ENCODE data around the gene BARD1. TPM values are rescaled to one million over a fixed set of nuclear protein-coding genes. Genes with fewer than 3 reads are reported as not detected.
"Not testable (repeated sequence)": the region's sequence is repeated elsewhere in the genome, so short reads cannot be mapped to it uniquely, and the experiment has no call there.

BARD1 gene
- total RNA-seq, 1 experiment from 2014 or later = 17.9 TPM

DNA sequence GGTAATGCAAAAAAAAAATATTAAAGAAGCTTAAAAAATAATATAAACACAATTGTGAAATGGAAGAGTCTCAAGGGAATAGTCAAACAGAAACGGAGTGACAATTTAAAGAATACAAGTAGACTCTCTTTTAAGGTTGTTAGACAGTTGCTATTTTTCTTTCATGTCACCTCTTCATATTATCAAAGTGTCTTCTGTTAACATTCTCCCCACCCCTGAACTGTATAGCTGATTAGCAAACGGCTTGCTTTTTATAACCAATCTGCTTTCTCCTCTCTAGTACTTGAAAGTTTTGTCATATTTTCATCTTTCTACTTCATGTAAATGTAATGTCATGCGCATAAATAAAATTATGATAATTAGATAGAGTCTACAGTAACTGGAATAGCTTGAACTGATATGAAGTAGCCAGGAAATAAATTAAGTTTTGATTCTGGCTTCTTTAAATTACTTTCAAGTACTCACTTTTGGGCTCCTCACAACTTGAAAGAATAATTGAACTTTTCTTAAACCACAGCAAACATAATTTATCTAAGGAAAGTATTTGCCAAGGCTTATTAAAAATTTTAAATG, 37.0 kb downstream of the BARD1 start:
- DNase-seq (ENCODE audit: low spot score) = no peak

DNA sequence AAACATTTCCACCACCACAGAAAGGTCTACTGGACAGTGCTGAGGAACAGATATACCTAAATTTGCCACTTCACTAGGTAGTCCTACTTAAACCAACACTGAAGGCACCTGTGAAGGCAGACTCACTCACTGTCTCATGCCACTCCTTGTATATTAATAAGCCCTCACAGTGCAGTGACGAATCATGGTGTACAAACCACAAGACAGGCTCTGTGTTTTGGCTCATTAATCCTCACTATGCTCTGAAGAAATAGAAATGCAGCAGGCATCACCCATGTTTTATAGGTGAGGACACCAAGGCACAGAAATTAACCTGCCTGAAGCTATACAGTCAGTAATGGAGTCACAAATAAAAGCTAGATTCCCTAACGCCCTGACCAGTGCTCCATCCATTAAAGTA, 44.3 kb downstream of the BARD1 start:
- no peak for DNase-seq (ENCODE audit: low spot score)

DNA sequence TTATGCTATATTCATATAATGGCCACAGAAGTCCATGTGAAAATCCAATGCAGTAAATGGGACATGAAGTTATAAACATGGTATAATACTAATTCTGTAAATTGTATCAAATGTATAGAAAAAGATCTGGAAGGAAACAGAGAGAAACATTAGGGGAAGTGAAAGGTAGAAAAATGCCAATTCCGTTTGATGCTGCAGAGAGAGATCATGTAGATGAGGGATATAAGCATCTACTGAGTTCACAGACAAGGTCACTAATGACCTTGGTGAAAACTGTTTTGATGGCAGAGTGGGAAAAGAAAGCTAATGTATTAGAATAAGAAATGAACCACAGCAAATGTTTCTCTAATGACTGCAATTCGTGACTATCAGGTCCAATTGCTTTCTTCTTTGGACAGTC, 56.0 kb downstream of the BARD1 start:
- DNase-seq (ENCODE audit: low spot score) = no peak

DNA sequence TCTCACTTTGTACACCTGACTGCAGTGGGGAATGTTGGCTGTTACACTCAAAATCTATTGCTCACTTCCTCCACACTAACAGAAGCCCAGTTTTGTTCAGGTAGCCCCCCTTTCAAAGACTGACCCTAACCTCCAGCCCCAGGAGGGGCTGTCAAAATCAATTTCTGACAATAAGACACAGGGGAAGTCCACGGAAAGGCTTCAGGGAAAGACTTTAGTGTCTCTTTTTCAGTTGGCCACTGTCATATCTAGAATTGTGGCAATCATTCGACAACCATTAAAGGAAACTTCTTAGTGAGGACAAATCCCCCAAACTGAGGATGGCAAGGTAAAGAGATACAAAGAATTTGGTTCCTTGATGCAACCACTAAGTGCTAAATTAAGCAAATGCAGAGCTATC, 59.0 kb downstream of the BARD1 start:
- no peak for DNase-seq (ENCODE audit: low spot score)

DNA sequence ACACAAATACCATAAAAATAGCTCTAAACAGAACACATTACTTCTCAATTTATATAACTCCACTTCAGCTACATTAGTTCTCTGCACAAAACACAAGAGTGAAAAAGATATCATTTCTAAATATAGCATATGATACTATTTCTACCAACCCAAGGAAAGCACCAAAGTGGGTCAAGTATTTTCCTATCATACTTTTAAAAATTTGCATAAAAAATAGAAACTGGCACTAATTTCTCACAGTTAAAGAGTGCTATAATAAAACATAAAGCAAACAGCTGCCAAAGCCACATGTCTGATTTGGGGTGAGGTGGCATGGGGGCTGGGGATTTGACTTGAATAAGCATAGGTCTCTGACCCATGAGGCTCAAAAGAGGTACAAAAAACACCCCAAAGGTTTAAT, 61.5 kb downstream of the BARD1 start:
- no peak for DNase-seq (ENCODE audit: low spot score)

DNA sequence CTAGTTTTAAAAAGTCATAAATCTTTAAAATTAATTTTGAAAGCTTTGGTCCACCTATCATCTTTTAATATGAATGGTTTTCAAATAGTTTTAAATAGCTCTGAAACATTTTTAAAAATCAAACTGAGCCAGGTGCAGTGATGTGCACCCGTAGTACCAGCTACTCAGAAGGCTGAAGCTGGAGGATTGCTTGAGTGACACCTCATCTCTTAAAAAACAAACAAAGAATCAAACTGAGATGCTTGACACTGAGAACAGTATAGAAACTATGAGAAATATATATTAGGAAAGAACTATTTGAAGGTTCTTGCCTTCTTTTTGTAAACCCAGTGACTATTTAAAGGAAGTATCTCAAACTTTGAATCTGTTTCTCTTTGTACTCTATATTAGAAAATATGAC, 67.4 kb downstream of the BARD1 start:
- DNase-seq (ENCODE audit: low spot score) = no peak

- no peak for DNase-seq (ENCODE audit: low spot score)
Measured at GRCh38 chr2:214740867-214741395, 68.6 kb downstream of the BARD1 start.

DNA sequence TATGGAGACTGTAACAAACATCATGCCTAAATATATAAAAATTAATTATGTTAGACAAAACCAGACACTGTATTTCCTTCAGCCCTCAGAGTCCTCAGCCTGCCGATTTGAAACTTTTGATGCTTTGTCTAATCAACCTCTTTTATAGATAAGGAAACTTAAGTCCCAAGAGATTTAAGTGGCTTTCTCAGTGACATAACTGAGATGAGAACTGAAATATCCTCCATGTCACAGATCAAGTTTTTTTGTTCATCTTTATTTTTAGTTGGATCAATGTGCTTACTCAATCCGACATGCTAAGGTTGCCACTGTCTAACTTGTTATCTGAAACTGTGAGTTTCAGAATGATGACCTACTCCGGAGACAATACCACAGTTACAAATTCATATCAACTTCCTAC, 72.3 kb downstream of the BARD1 start:
- DNase-seq (ENCODE audit: low spot score) = no peak

DNA sequence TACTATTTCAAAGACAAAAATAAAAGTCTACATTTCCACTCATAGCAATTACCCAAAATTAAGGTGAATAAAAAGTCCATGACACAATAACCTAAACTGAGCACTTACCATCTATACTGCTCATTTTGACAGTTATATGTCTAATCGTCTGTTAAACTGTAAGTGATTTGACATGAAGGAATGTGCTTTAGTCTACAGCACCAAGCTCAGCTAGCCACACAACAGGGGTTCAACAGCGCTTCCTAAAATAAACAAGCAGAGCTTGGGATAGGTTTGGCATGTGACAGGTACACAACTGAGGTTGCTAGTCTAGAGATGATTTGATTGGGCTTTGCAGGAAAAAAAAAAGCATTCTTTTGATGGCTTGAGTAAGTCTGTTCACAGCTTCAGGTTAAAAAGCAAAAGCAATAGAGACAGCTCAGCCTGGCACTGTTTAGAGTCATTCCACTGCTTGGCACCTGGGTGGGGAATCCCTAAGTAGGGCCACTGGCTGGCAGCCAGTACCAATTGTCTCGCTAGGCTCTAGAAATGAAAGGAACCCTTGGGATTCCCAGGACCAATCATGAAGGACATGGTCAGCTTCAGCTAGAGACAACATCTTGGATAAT, 78.6 kb downstream of the BARD1 start:
- DNase-seq (ENCODE audit: low spot score) = no peak

DNA sequence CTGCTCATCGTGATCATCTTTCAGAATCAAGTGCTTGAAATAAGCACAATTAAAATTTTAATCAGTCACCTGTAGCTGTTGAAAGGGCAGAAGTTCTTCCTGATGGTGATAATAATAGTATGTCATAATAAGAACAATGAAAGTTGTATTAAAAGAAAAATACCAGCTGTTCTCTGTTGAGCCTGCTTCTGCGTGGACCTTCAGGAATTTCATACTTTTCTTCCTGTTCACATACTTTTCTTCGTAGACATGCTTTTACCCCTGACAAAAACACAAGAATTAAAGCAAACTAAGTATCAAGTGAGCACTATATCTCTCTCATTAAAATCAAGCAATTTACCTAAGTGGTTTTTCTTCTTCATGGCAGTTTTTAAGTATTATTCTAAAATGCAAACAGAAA, 79.2 kb downstream of the BARD1 start:
- no peak for DNase-seq (ENCODE audit: low spot score)

DNA sequence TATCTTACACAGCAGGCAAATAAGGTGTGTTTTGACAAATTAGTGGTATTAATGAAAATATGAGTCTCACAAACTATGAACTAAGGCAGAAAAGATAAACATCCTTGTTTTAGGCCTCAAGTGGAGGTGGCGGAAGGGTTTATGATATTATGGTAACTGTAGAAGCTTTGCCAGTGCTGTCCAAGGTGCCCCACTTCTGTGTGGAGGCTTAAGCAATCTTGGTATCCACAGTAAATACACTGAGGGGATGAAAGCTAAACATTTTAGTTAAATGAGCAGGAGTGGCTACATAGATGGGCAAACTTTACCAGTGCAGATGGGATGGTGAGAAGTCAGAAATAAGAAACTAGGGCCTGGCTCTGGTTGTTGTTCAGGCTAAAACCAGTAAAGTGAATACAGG, 84.7 kb downstream of the BARD1 start:
- no peak for DNase-seq (ENCODE audit: low spot score)

DNA sequence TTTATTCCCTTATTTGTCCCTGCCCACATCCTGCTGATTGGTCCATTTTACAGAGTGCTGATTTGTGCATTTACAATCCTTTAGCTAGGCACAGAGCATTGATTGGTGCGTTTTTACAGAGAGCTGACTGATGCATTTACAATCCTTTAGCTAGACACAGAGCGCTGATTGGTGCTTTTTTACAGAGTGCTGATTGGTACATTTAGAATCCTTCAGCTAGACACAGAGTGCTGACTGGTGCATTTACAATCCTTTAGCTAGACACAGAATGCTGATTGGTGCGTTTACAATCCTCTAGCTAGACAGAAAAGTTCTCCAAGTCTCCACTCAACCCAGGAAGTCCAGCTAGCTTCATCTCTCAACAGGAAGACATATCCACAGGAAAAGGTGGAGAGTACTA, 91.6 kb downstream of the BARD1 start:
- not testable (repeated sequence) for DNase-seq (ENCODE audit: low spot score)

DNA sequence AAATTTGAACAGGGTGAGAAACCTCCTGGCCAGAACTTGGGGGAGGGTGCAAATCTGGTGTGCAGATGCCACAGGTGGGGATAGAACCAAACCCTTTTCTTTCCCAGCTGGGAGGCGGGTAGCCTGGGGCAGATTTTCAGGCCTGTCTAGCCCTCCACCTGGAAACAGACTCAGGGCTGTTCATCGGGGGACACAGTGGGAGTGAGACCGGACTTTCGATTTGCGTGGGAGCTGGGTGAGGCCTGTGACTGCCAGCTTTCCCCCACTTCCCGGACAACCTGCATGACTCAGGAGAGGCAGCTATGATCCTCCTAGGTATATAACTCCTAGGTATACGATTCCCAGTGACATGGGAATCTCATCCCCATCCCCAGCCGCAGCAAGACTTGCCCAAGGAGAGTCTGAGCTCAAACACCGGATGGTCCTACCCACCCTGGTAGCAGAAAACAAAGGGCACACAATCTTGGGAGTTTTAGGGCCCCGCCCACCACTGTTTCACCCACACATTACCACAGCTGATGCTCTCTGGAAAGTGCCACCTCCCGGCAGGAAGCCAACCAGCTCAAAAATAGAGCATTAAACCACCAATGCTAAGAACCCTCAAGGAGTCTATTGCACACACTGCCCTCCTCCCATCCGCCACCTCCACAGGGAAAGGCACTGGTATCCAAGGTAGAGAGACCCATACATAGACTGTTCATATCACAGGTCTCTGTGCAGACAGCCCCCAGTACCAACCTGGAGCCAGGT, 92.5 kb downstream of the BARD1 start:
- no peak for DNase-seq (ENCODE audit: low spot score)

- DNase-seq (ENCODE audit: low spot score) = no peak
Measured at GRCh38 chr2:214715025-214715424, 94.5 kb downstream of the BARD1 start.

GRCh38 chr2:214713080-214713830, 96.2 kb downstream of the BARD1 start:
- no peak for DNase-seq (ENCODE audit: low spot score)

- no peak for DNase-seq (ENCODE audit: low spot score)
Measured at GRCh38 chr2:214710729-214711128, 98.8 kb downstream of the BARD1 start.

GRCh38 chr2:214706986-214707385, 102.5 kb downstream of the BARD1 start:
- DNase-seq (ENCODE audit: low spot score) = no peak

- DNase-seq (ENCODE audit: low spot score) = no peak
Measured at GRCh38 chr2:214699236-214699635, 110.2 kb downstream of the BARD1 start.

GRCh38 chr2:214696681-214697080, 112.8 kb downstream of the BARD1 start:
- DNase-seq (ENCODE audit: low spot score) = no peak

- DNase-seq (ENCODE audit: low spot score) = no peak
Measured at GRCh38 chr2:214695789-214696188, 113.7 kb downstream of the BARD1 start.

DNA sequence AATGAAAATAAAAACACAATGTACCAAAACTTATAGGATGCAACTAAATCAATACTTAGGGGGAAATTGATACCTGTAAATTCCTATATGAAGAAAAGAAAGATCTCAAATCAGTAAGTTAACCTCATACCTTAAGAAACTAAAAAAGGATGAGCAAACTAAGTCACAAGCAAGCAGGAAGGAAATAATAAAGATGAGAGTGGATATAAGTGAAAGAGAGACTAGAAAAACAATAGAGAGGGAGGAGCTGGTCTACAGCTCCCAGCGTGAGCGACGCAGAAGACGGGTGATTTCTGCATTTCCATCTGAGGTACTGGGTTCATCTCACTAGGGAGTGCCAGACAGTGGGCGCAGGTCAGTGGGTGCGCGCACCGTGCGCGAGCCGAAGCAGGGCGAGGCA, 125.9 kb downstream of the BARD1 start:
- DNase-seq (ENCODE audit: low spot score) = peak; percentile 7

GRCh38 chr2:214679736-214680135, 129.7 kb downstream of the BARD1 start:
- no peak for DNase-seq (ENCODE audit: low spot score)
